OCI-LY7 (cell line): Measurements from ENCODE around the gene TRERF1. TPM values are rescaled to one million over a fixed set of nuclear protein-coding genes. Genes with fewer than 3 reads are reported as not detected.
"Not testable (repeated sequence)": the region's sequence is repeated elsewhere in the genome, so short reads cannot be mapped to it uniquely, and the experiment has no call there.

Experiments
- BruUV-seq: library from RNA; stranded (reverse); fragments of 400-500 nt; replicated peaks from 2 replicates; lab custom pipeline; 2021; lab: Mats Ljungman, UMichigan
- CTCF ChIA-PET: fragments of 300-600 bp; sonication (Branson Sonifier 250); formaldehyde crosslinking; loops from one replicate; lab custom pipeline; 2022; ENCODE audit warnings: antibody characterized with exemption; ENCODE audit not compliant: unreplicated experiment; lab: Charles Lee
- POLR2A ChIA-PET: fragments of 300-600 bp; sonication (Branson Sonifier 250); formaldehyde crosslinking; loops from one replicate; lab custom pipeline; 2022; ENCODE audit warnings: antibody characterized with exemption; lab: Charles Lee
- DNase-seq: peaks from one replicate; pipeline ENCODE4 v3.0.0-alpha.2; 2015; ENCODE audit warnings: low spot score
- H2AFZ ChIP-seq: fragments of 200-600 bp; sonication (generic), shearing (Covaris generic); 2 replicates; pipeline ENCODE4 v1.6.1; 2014; ENCODE audit warnings: mild to moderate bottlenecking, antibody characterized with exemption, low read length, moderate library complexity
- H3K27ac ChIP-seq: fragments of 200-600 bp; sonication (generic); 2 replicates; pipeline ENCODE4 v1.5.1; 2014; ENCODE audit warnings: mixed run types, low read depth, mild to moderate bottlenecking, moderate library complexity, low read length, inconsistent platforms; ENCODE audit not compliant: poor library complexity, severe bottlenecking
- H3K36me3 ChIP-seq: fragments of 200-600 bp; sonication (generic); 2 replicates; pipeline ENCODE4 v1.6.1; 2014; ENCODE audit warnings: mild to moderate bottlenecking, antibody characterized with exemption, low read length, moderate library complexity, mixed read lengths; ENCODE audit not compliant: insufficient read depth
- H3K4me1 ChIP-seq: fragments of 200-600 bp; sonication (generic); 2 replicates; pipeline ENCODE4 v1.5.1; 2014; ENCODE audit warnings: mild to moderate bottlenecking, low read length; ENCODE audit not compliant: insufficient read depth, poor library complexity, severe bottlenecking
- H3K4me2 ChIP-seq: fragments of 200-600 bp; sonication (generic); 2 replicates; pipeline ENCODE4 v1.6.1; 2014; ENCODE audit warnings: mild to moderate bottlenecking, low read length
- H3K4me3 ChIP-seq: fragments of 200-600 bp; sonication (generic); 2 replicates; pipeline ENCODE4 v1.5.1; 2014; ENCODE audit warnings: mild to moderate bottlenecking, low read depth, low read length; ENCODE audit not compliant: poor library complexity, severe bottlenecking
- H3K79me2 ChIP-seq: fragments of 200-600 bp; sonication (generic); 2 replicates; pipeline ENCODE4 v1.6.1; 2016; ENCODE audit warnings: low read depth, mild to moderate bottlenecking, low read length, moderate library complexity, mixed read lengths; ENCODE audit not compliant: insufficient read depth
- H3K9me2 ChIP-seq: fragments of 200-600 bp; sonication (generic); 2 replicates; pipeline ENCODE4 v1.6.1; 2016; ENCODE audit warnings: mild to moderate bottlenecking, low read length, mixed read lengths; ENCODE audit not compliant: insufficient read depth
- H3K9me3 ChIP-seq: fragments of 200-600 bp; sonication (generic); 2 replicates; pipeline ENCODE4 v1.6.1; 2014; ENCODE audit warnings: mild to moderate bottlenecking, mixed run types, low read length, mixed read lengths
- H4K20me1 ChIP-seq: fragments of 200-600 bp; sonication (generic); 2 replicates; pipeline ENCODE4 v1.6.1; 2014; ENCODE audit warnings: mild to moderate bottlenecking, antibody characterized with exemption, low read length, moderate library complexity, mixed read lengths; ENCODE audit not compliant: insufficient read depth
- EZH2phosphoT487 ChIP-seq: fragments of 200-600 bp; sonication (generic); IDR thresholded peaks from 2 replicates; pipeline ENCODE4 v1.6.1; 2018; ENCODE audit warnings: low read depth, borderline replicate concordance, mild to moderate bottlenecking, mixed run types, antibody characterized with exemption, low read length, moderate library complexity, mixed read lengths
- intact Hi-C: fragments of 100-400 bp; cut with micrococcal nuclease; formaldehyde crosslinking; loops from one replicate; pipeline ENCODE4 v1.10.0; 2022; ENCODE audit not compliant: unreplicated experiment
- total RNA-seq, 2 experiments: library from RNA; depleted of rRNA in 1 of 2; stranded (reverse); fragments of >200 nt in 1 of 2; shearing (Covaris generic) in 1 of 2; gene quantifications; 2 replicates each; pipeline ENCODE4 v1.2.3, GENCODE V29; 2014 to 2022
- TF ChIP-seq, protein P1 (sequence below): fragments of 200-600 bp; sonication (generic); conservative IDR thresholded peaks from 2 replicates; pipeline ENCODE4 v1.5.1; 2014; ENCODE audit warnings: mild to moderate bottlenecking, antibody characterized with exemption, low read length, moderate library complexity, mixed read lengths

The TRERF1 gene
- total RNA-seq, 2 experiments from 2014 or later, result 5.7 to 12.9 TPM

- POLR2A ChIA-PET, result interaction anchor here (1.0 to 1.5 kb wide), 3 partner anchors 10 to 296 kb away, joined by 3 to 5 read pairs (median 4); partner anchors contain the start of genes BYSL and MED20
- H3K79me2 ChIP-seq, result peaks cover 28% of the 10 kb centered on the region
- no peaks in the 10 kb centered on the region for H3K9me3 ChIP-seq
- CTCF ChIA-PET, result no interaction called here
- DNase-seq, result peak; percentile 18
- BruUV-seq, result TSS peak; percentile 79
- H3K27ac ChIP-seq, result peak overlapping the region; percentile 48
- TF ChIP-seq, protein P1, sequence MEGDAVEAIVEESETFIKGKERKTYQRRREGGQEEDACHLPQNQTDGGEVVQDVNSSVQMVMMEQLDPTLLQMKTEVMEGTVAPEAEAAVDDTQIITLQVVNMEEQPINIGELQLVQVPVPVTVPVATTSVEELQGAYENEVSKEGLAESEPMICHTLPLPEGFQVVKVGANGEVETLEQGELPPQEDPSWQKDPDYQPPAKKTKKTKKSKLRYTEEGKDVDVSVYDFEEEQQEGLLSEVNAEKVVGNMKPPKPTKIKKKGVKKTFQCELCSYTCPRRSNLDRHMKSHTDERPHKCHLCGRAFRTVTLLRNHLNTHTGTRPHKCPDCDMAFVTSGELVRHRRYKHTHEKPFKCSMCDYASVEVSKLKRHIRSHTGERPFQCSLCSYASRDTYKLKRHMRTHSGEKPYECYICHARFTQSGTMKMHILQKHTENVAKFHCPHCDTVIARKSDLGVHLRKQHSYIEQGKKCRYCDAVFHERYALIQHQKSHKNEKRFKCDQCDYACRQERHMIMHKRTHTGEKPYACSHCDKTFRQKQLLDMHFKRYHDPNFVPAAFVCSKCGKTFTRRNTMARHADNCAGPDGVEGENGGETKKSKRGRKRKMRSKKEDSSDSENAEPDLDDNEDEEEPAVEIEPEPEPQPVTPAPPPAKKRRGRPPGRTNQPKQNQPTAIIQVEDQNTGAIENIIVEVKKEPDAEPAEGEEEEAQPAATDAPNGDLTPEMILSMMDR, result no peak
- no peak for TF ChIP-seq EZH2phosphoT487
- intact Hi-C loops, result loop anchor here (2.0 to 5.0 kb wide), 3 partner anchors 235 to 660 kb away; partner anchors contain the start of genes PRICKLE4 and TRERF1
- H4K20me1 ChIP-seq, result no peaks in the 10 kb centered on the region
- H3K36me3 ChIP-seq, result peaks cover 21% of the 10 kb centered on the region
- peak overlapping the region; percentile 99; the same call in 1 of the 2 replicates for H2AFZ ChIP-seq
- H3K9me2 ChIP-seq, result no peaks in the 10 kb centered on the region
- H3K4me3 ChIP-seq, result peak overlapping the region; percentile 89
- H3K4me1 ChIP-seq, result peaks cover 26% of the 10 kb centered on the region
- peak overlapping the region; percentile 78 for H3K4me2 ChIP-seq
These were observed 234.6 kb downstream of the TRERF1 start for GRCh38 chr6:42217157-42217518.

DNA sequence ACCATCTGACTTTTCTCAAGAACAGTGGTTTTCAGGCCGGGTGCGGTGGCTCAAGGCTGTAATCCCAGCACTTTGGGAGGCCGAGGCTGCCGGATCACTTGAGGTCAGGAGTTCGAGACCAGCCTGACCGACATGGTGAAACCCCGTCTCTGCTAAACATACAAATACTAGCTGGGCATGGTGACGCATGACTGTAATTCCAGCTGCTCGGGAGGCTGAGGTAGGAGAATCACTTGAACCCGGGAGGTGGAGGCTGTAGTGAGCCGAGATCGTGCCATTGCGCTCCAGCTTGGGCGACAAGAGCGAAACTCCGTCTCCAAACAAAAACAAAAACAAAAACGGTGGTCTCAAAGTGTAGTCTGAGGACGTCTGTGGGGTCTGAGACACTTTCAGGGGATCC is 235.2 kb downstream of the TRERF1 start:
- DNase-seq, BruUV-seq, H3K9me2 ChIP-seq, H3K9me3 ChIP-seq, CTCF ChIA-PET, H3K27ac ChIP-seq, H4K20me1 ChIP-seq, H2AFZ ChIP-seq: not testable (repeated sequence)
- H3K4me2 ChIP-seq, result peak overlapping the region; percentile 78
- POLR2A ChIA-PET, result interaction anchor here (0.6 to 1.3 kb wide), 2 partner anchors 10 to 1220 kb away, joined by 3 to 5 read pairs; no protein-coding TSS in a partner anchor
- H3K4me1 ChIP-seq, result peaks cover 32% of the 10 kb centered on the region
- peaks cover 27% of the 10 kb centered on the region for H3K36me3 ChIP-seq
- intact Hi-C loops, result loop anchor here (2.0 to 5.0 kb wide), 3 partner anchors 236 to 660 kb away; partner anchors contain the start of genes PRICKLE4 and TRERF1
- peaks cover 28% of the 10 kb centered on the region for H3K79me2 ChIP-seq
- peak overlapping the region; percentile 89 for H3K4me3 ChIP-seq

GRCh38 chr6:42212442-42212841 is 239.3 kb downstream of the TRERF1 start:
- H3K9me3 ChIP-seq, result no peaks in the 10 kb centered on the region
- H3K4me3 ChIP-seq, result no peak overlapping the region
- TF ChIP-seq, protein P1, result no peak
- TF ChIP-seq EZH2phosphoT487, result no peak
- DNase-seq, result no peak
- no peak overlapping the region for H2AFZ ChIP-seq
- ChIA-PET CTCF (no interaction called here), POLR2A (no interaction called here)
- H4K20me1 ChIP-seq, result no peaks in the 10 kb centered on the region
- H3K4me2 ChIP-seq, result no peak overlapping the region
- H3K79me2 ChIP-seq, result peaks cover 26% of the 10 kb centered on the region
- H3K4me1 ChIP-seq, result peaks cover 26% of the 10 kb centered on the region
- no peaks in the 10 kb centered on the region for H3K9me2 ChIP-seq
- intact Hi-C loops, result no loop called here
- H3K27ac ChIP-seq, result no peak overlapping the region
- no TSS peak for BruUV-seq
- H3K36me3 ChIP-seq, result peaks cover 64% of the 10 kb centered on the region
